H1 (cell line): Measurements from ENCODE around the gene BTRC. TPM values are rescaled to one million over a fixed set of nuclear protein-coding genes. Genes with fewer than 3 reads are reported as not detected.

Experiments used
- CTCF ChIA-PET: fragments of 300-600 bp; sonication (Branson Sonifier 250); formaldehyde crosslinking; loops from one replicate; lab custom pipeline; 2021; ENCODE audit not compliant: partially characterized antibody; lab: Charles Lee
- POLR2A ChIA-PET: fragments of 300-600 bp; sonication (Branson Sonifier 250); formaldehyde crosslinking; loops from one replicate; lab custom pipeline; 2021; ENCODE audit warnings: inconsistent platforms; ENCODE audit not compliant: partially characterized antibody; lab: Charles Lee
- DNase-seq, 2 experiments: peaks; one replicate each; pipeline versions ENCODE4 v3.0.0 to v3.0.0-alpha.2; 2010 to 2022; ENCODE audit warnings: low spot score in 2 of 2, low read depth in 1 of 2, mixed read lengths in 1 of 2
- FAIRE-seq: peaks from 2 replicates; lab custom pipeline; 2011; peaks lifted over from hg19 to GRCh38; lab: Jason Lieb, UNC
- H2AFZ ChIP-seq: 2 replicates; pipeline ENCODE4 v1.8.1; 2012; ENCODE audit warnings: low read length, inconsistent platforms
- H2AK5ac ChIP-seq: 2 replicates; pipeline ENCODE4 v1.6.1; 2013; ENCODE audit warnings: low read depth, low read length
- H2BK120ac ChIP-seq: replicated peaks from 2 replicates; pipeline ENCODE3; 2013; ENCODE audit warnings: low read depth, low read length, inconsistent platforms
- H2BK12ac ChIP-seq: 2 replicates; pipeline ENCODE4 v1.6.1; 2013; ENCODE audit warnings: low read depth, low read length
- H2BK15ac ChIP-seq: 2 replicates; pipeline ENCODE4 v1.6.1; 2013; ENCODE audit warnings: low read length
- H2BK20ac ChIP-seq: 2 replicates; pipeline ENCODE4 v1.6.1; 2013; ENCODE audit warnings: low read length
- H2BK5ac ChIP-seq: 2 replicates; pipeline ENCODE4 v1.6.1; 2013; ENCODE audit warnings: low read depth, low read length
- H3K14ac ChIP-seq: 2 replicates; pipeline ENCODE4 v1.6.1; 2013; ENCODE audit warnings: inconsistent platforms; ENCODE audit not compliant: insufficient read length
- H3K18ac ChIP-seq: 2 replicates; pipeline ENCODE4 v1.6.1; 2013; ENCODE audit warnings: low read length; ENCODE audit errors: extremely low read depth
- H3K23ac ChIP-seq: 2 replicates; pipeline ENCODE4 v1.6.1; 2013; ENCODE audit warnings: inconsistent platforms; ENCODE audit not compliant: insufficient read length
- H3K23me2 ChIP-seq: 2 replicates; pipeline ENCODE4 v1.6.1; 2013; ENCODE audit warnings: low read depth, low read length
- H3K27ac ChIP-seq: 2 replicates; pipeline ENCODE4 v1.6.1; 2011; ENCODE audit warnings: low read depth, low read length, inconsistent platforms
- H3K27me3 ChIP-seq, 4 experiments: replicated peaks in 1 of 4; 1 replicate in 1 of 4; 2 replicates in 3 of 4; pipeline versions ENCODE4 v1.6.1 to v1.8.1; 2011 to 2013; ENCODE audit warnings: low read length in 3 of 4, mild to moderate bottlenecking in 3 of 4, inconsistent platforms in 2 of 4, mixed read lengths in 2 of 4, moderate library complexity in 1 of 4; ENCODE audit not compliant: control insufficient read depth in 3 of 4, insufficient read depth in 3 of 4; ENCODE audit errors: extremely low read depth in 1 of 4
- H3K36me3 ChIP-seq, 4 experiments: 2 replicates each; pipeline versions ENCODE4 v1.6.1 to v1.8.1; 2011 to 2013; ENCODE audit warnings: mild to moderate bottlenecking in 4 of 4, low read length in 3 of 4, moderate library complexity in 2 of 4, control low read depth in 1 of 4, inconsistent platforms in 1 of 4; ENCODE audit not compliant: insufficient read depth in 4 of 4, control insufficient read depth in 2 of 4
- H3K4ac ChIP-seq: replicated peaks from 2 replicates; pipeline ENCODE3; 2013; ENCODE audit warnings: low read length, low read depth, mixed read lengths, inconsistent platforms; ENCODE audit not compliant: insufficient read length
- H3K4me1 ChIP-seq, 4 experiments: replicated peaks in 1 of 4; 1 replicate in 1 of 4; 2 replicates in 3 of 4; pipeline versions ENCODE4 v1.6.1 to v1.8.1; 2011 to 2013; ENCODE audit warnings: low read length in 3 of 4, inconsistent platforms in 2 of 4, mixed read lengths in 1 of 4; ENCODE audit not compliant: insufficient read depth in 4 of 4, control insufficient read depth in 3 of 4
- H3K4me2 ChIP-seq, 2 experiments: 2 replicates each; pipeline versions ENCODE4 v1.6.1 to v1.8.1; 2011 to 2013; ENCODE audit warnings: low read depth in 2 of 2, low read length in 2 of 2, control low read depth in 1 of 2, inconsistent platforms in 1 of 2, mild to moderate bottlenecking in 1 of 2; ENCODE audit not compliant: insufficient read depth in 1 of 2
- H3K4me3 ChIP-seq, 4 experiments: fragments of 200-600, 300-600 bp in 1 of 4; sonication (generic), shearing (Covaris generic), sonication (Bioruptor Twin) in 1 of 4; 2 replicates each; pipeline versions ENCODE4 v1.5.1 to v1.8.1; 2011 to 2016; ENCODE audit warnings: low read length in 4 of 4, low read depth in 3 of 4, control low read depth in 2 of 4, inconsistent platforms in 2 of 4, mild to moderate bottlenecking in 2 of 4, mixed read lengths in 1 of 4, moderate library complexity in 1 of 4; ENCODE audit not compliant: insufficient read depth in 2 of 4; ENCODE audit errors: extremely low read depth in 1 of 4
- H3K56ac ChIP-seq: replicated peaks from 2 replicates; pipeline ENCODE3; 2013; ENCODE audit warnings: low read depth, mild to moderate bottlenecking, mixed read lengths, low read length, inconsistent platforms; ENCODE audit not compliant: insufficient read length
- H3K79me1 ChIP-seq: 2 replicates; pipeline ENCODE4 v1.6.1; 2013; ENCODE audit warnings: low read depth, low read length, control low read depth
- H3K79me2 ChIP-seq, 2 experiments: 2 replicates each; pipeline versions ENCODE4 v1.6.1 to v1.8.1; 2012 to 2013; ENCODE audit warnings: low read length in 2 of 2, mild to moderate bottlenecking in 2 of 2, inconsistent platforms in 1 of 2; ENCODE audit not compliant: insufficient read depth in 2 of 2, control insufficient read depth in 1 of 2
- H3K9ac ChIP-seq, 4 experiments: replicated peaks in 1 of 4; 1 replicate in 1 of 4; 2 replicates in 3 of 4; pipeline versions ENCODE4 v1.6.1 to v1.8.1; 2011 to 2013; ENCODE audit warnings: low read depth in 3 of 4, low read length in 3 of 4, control low read depth in 2 of 4, mild to moderate bottlenecking in 2 of 4, moderate library complexity in 2 of 4, inconsistent platforms in 1 of 4; ENCODE audit errors: extremely low read depth in 1 of 4
- H3K9me3 ChIP-seq, 2 experiments: 2 replicates each; pipeline versions ENCODE4 v1.6.1 to v1.8.1; 2012 to 2013; ENCODE audit warnings: mild to moderate bottlenecking in 2 of 2, moderate library complexity in 2 of 2, control low read depth in 1 of 2, inconsistent platforms in 1 of 2, low read depth in 1 of 2, low read length in 1 of 2, mixed read lengths in 1 of 2; ENCODE audit not compliant: insufficient read depth in 2 of 2
- H4K20me1 ChIP-seq, 2 experiments: replicated peaks in 1 of 2; 2 replicates each; pipeline versions ENCODE3 to v1.8.1; 2011 to 2013; ENCODE audit warnings: inconsistent platforms in 2 of 2, low read length in 2 of 2, mild to moderate bottlenecking in 1 of 2; ENCODE audit not compliant: insufficient read depth in 2 of 2, control insufficient read depth in 1 of 2
- H4K5ac ChIP-seq: 2 replicates; pipeline ENCODE4 v1.6.1; 2013; ENCODE audit warnings: low read length, low read depth, mixed read lengths, inconsistent platforms; ENCODE audit not compliant: insufficient read length
- H4K8ac ChIP-seq: 2 replicates; pipeline ENCODE4 v1.8.0; 2013; ENCODE audit warnings: mild to moderate bottlenecking, moderate library complexity, low read length, inconsistent platforms; ENCODE audit not compliant: insufficient read depth; ENCODE audit errors: extremely low read depth
- H4K91ac ChIP-seq: replicated peaks from 2 replicates; pipeline ENCODE3; 2013; ENCODE audit warnings: low read length, mixed read lengths, inconsistent platforms; ENCODE audit not compliant: insufficient read length
- CBX8 ChIP-seq: fragments of 300-800, 300-1000 bp; sonication (generic); IDR thresholded peaks from 2 replicates; pipeline ENCODE4 v1.7.1; 2016; ENCODE audit warnings: low read depth, low read length, borderline replicate concordance
- EP300 ChIP-seq, 2 experiments: IDR thresholded peaks; 1 replicate in 1 of 2; 2 replicates in 1 of 2; pipeline ENCODE4 v1.6.1; 2011 to 2012; ENCODE audit warnings: low read depth in 2 of 2, low read length in 2 of 2, mild to moderate bottlenecking in 2 of 2, borderline replicate concordance in 1 of 2, inconsistent platforms in 1 of 2, moderate library complexity in 1 of 2
- POLR2A ChIP-seq, 2 experiments: IDR thresholded peaks; 1 replicate in 1 of 2; 2 replicates in 1 of 2; pipeline ENCODE4 v1.6.1; 2011; ENCODE audit warnings: low read depth in 2 of 2, low read length in 2 of 2, mild to moderate bottlenecking in 2 of 2; ENCODE audit errors: control extremely low read depth in 1 of 2
- RAD21 ChIP-seq, 2 experiments: IDR thresholded peaks in 1 of 2; conservative IDR thresholded peaks in 1 of 2; 2 replicates each; pipeline ENCODE4 v1.6.1; 2011; ENCODE audit warnings: low read depth in 2 of 2, low read length in 2 of 2, improper control_type of control experiment in 1 of 2, inconsistent platforms in 1 of 2, mild to moderate bottlenecking in 1 of 2, moderate library complexity in 1 of 2
- RBBP5 ChIP-seq: IDR thresholded peaks from 2 replicates; pipeline ENCODE4 v1.7.1; 2012; ENCODE audit warnings: low read depth, mild to moderate bottlenecking, inconsistent platforms, low read length, moderate library complexity, borderline replicate concordance
- RNF2 ChIP-seq: fragments of 200-900, 300-1000 bp; sonication (generic); IDR thresholded peaks from 2 replicates; pipeline ENCODE4 v1.7.1; 2016; ENCODE audit warnings: borderline replicate concordance, low read depth, mild to moderate bottlenecking, antibody characterized with exemption, low read length; ENCODE audit not compliant: poor library complexity, severe bottlenecking; ENCODE audit errors: missing control alignments
- RXRA ChIP-seq: IDR thresholded peaks from 2 replicates; pipeline ENCODE4 v1.6.1; 2011; ENCODE audit warnings: low read depth, mild to moderate bottlenecking, low read length, moderate library complexity; ENCODE audit not compliant: insufficient read depth
- SAP30 ChIP-seq: fragments of 300-600 bp; sonication (generic); IDR thresholded peaks from 2 replicates; pipeline ENCODE4 v1.7.1; 2012; ENCODE audit warnings: low read length, moderate library complexity, mild to moderate bottlenecking, inconsistent platforms; ENCODE audit not compliant: insufficient read depth, insufficient replicate concordance
- SIRT6 ChIP-seq: IDR thresholded peaks from one replicate; pipeline ENCODE4 v1.7.1; 2012; ENCODE audit warnings: low read length, inconsistent platforms
- SP1 ChIP-seq: IDR thresholded peaks from 2 replicates; pipeline ENCODE4 v1.6.1; 2011; ENCODE audit warnings: low read depth, low read length
- SP2 ChIP-seq: IDR thresholded peaks from 2 replicates; pipeline ENCODE4 v1.6.1; 2012; ENCODE audit warnings: mild to moderate bottlenecking, low read length, inconsistent platforms
- SRF ChIP-seq: IDR thresholded peaks from 2 replicates; pipeline ENCODE4 v1.6.1; 2011; ENCODE audit warnings: mild to moderate bottlenecking, low read depth, low read length, moderate library complexity
- WGBS, 2 experiments: shearing (Covaris generic) in 1 of 2; methylation state at CpG; one replicate each; pipeline versions ENCODE4 v1.1.6 to v1.1.7; 2013 to 2015; ENCODE audit warnings: low lambda C conversion rate in 2 of 2, mixed read lengths in 2 of 2, inconsistent platforms in 1 of 2, low coverage in 1 of 2, missing lambda C conversion rate in 1 of 2; ENCODE audit not compliant: insufficient replicate concordance in 2 of 2, insufficient coverage in 1 of 2, insufficient read length in 1 of 2; ENCODE audit errors: extremely low coverage in 1 of 2, missing lambda C conversion rate in 1 of 2; 5-methylcytosine and 5-hydroxymethylcytosine counted together
- polyA plus RNA-seq, 7 experiments: library from polyadenylated mRNA; depleted of rRNA in 3 of 7; stranded (reverse) in 5 of 7; unstranded in 2 of 7; fragments of >200 nt in 5 of 7; fragments of 200-250 nt in 2 of 7; gene quantifications; 1 replicate in 5 of 7; 2 replicates in 1 of 7; 4 replicates in 1 of 7; pipeline versions ENCODE4 v1.2.1 to v1.2.3, GENCODE V29; 2011 to 2013; ENCODE audit warnings: missing spikeins in 2 of 7, mixed read lengths in 2 of 7
- total RNA-seq: library from RNA; stranded (reverse); fragmentation: NEBNext Ultra II Directional; extraction: Animal tissue kit (Norgen Biotek cat#: 25700); gene quantifications from 2 replicates; pipeline ENCODE4 v1.2.1, GENCODE V29; 2021

BTRC gene
- total and polyA plus RNA-seq, 2 of the 8 experiments (the other 6 are each of a cell fraction or from before 2014, with no cell fraction given), result 9.9 to 24.7 TPM

- FAIRE-seq, result no peak
- POLR2A ChIA-PET, result no interaction called here
- 95% methylated on average over 10 of the region's 10 CpGs; no CpG with 5 or more reads in 1 of the 2 experiments for WGBS, 2 experiments
- no peak for TF ChIP-seq RXRA
- no peak for TF ChIP-seq RBBP5
- no peak for TF ChIP-seq SP2
- TF ChIP-seq RNF2, result no peak
- TF ChIP-seq POLR2A (IDR thresholded peaks at IDR 0.05; ENCODE audit: control extremely low read depth in 1 of 2, low read depth in 2 of 2, low read length in 2 of 2), result no peak
- TF ChIP-seq SP1, result no peak
- no peak for TF ChIP-seq SRF
- TF ChIP-seq CBX8, result no peak
- no peak for TF ChIP-seq EP300 (IDR thresholded peaks at IDR 0.05; ENCODE audit: borderline replicate concordance in 1 of 2, low read depth in 2 of 2, low read length in 2 of 2)
- TF ChIP-seq RAD21 (IDR thresholded peaks at IDR 0.05 in 1 of 2, conservative IDR thresholded peaks at IDR 0.05 in 1 of 2; ENCODE audit: low read depth in 2 of 2, low read length in 2 of 2), result no peak
- no peak for TF ChIP-seq SIRT6
- no peak for TF ChIP-seq SAP30
These were observed 128.6 kb downstream of the BTRC start for GRCh38 chr10:101482568-101482967.

More at GRCh38 chr10:101482568-101482967, 128.6 kb downstream of the BTRC start:
- Histone ChIP-seq H3K4me1 (peaks cover 2 to 4% (median 3%) of the 10 kb centered on the region in 4 experiments; a peak in 6 of 7 replicates), H4K20me1 (no peaks in the 10 kb centered on the region), H4K91ac (no peak overlapping the region), H2BK20ac (no peak overlapping the region), H3K9ac (no peak overlapping the region), H3K4me2 (no peak overlapping the region), H3K36me3 (no peaks in the 10 kb centered on the region), H2BK5ac (no peak overlapping the region), H3K23me2 (no peaks in the 10 kb centered on the region), H3K56ac (no peak overlapping the region), H3K79me2 (no peaks in the 10 kb centered on the region), H2BK120ac (no peak overlapping the region), H4K5ac (no peak overlapping the region), H2AFZ (no peak overlapping the region), H2AK5ac (no peak overlapping the region), H3K27me3 (no peaks in the 10 kb centered on the region), H4K8ac (no peak overlapping the region), H3K27ac (no peak overlapping the region), H2BK15ac (no peak overlapping the region), H3K79me1 (no peaks in the 10 kb centered on the region), H3K18ac (no peak overlapping the region), H2BK12ac (no peak overlapping the region), H3K4ac (no peak overlapping the region), H3K4me3 (no peak overlapping the region), H3K23ac (no peak overlapping the region), H3K14ac (no peak overlapping the region), H3K9me3 (no peaks in the 10 kb centered on the region)
- CTCF ChIA-PET, result interaction anchor here (0.7 to 1.2 kb wide), 5 partner anchors 15 to 237 kb away, joined by 3 to 6 read pairs (median 3); no protein-coding TSS in a partner anchor
- no peak for DNase-seq
